Muscle layer of duodenum (tissue), 2 donors: Measurements from ENCODE around the gene KCNS1.

ENCODE experiments used
- H3K27ac ChIP-seq: one replicate; pipeline ENCODE4 v1.7.0; 2013; ENCODE audit warnings: mild to moderate bottlenecking, low read length
- H3K27me3 ChIP-seq: one replicate; pipeline ENCODE4 v1.7.0; 2013; ENCODE audit warnings: low read depth, mild to moderate bottlenecking, control low read depth, low read length
- H3K36me3 ChIP-seq, 2 donors: one replicate each; pipeline ENCODE4 v1.7.0; 2013; ENCODE audit warnings: low read length in 2 of 2, control low read depth in 1 of 2, mild to moderate bottlenecking in 1 of 2; ENCODE audit not compliant: insufficient read depth in 2 of 2, control insufficient read depth in 1 of 2
- H3K4me1 ChIP-seq, 2 donors: one replicate each; pipeline ENCODE4 v1.7.0; 2013; ENCODE audit warnings: low read length in 2 of 2, mild to moderate bottlenecking in 2 of 2, control low read depth in 1 of 2, moderate library complexity in 1 of 2; ENCODE audit not compliant: insufficient read depth in 2 of 2, control insufficient read depth in 1 of 2
- H3K4me3 ChIP-seq, 2 donors: one replicate each; pipeline ENCODE4 v1.7.0; 2013; ENCODE audit warnings: low read length in 2 of 2, low read depth in 1 of 2, mild to moderate bottlenecking in 1 of 2
- H3K9me3 ChIP-seq, 2 donors: one replicate each; pipeline ENCODE4 v1.7.0; 2013; ENCODE audit warnings: low read length in 2 of 2, control low read depth in 1 of 2, mild to moderate bottlenecking in 1 of 2; ENCODE audit not compliant: control insufficient read depth in 1 of 2
- donor health status: healthy.

Gene KCNS1

GRCh38 chr20:45090481-45090880, 10.4 kb downstream of the KCNS1 start:
- Histone ChIP-seq H3K27me3 (no peaks in the 10 kb centered on the region), H3K27ac (no peak overlapping the region), H3K4me1 (no peaks in the 10 kb centered on the region), H3K4me3 (no peak overlapping the region), H3K36me3 (peaks cover 0 to 6% of the 10 kb centered on the region in 2 donors), H3K9me3 (no peaks in the 10 kb centered on the region)

- Histone ChIP-seq H3K27me3 (no peaks in the 10 kb centered on the region), H3K4me1 (no peaks in the 10 kb centered on the region), H3K4me3 (no peak overlapping the region), H3K27ac (no peak overlapping the region), H3K36me3 (peaks cover 0 to 7% of the 10 kb centered on the region in 2 donors), H3K9me3 (no peaks in the 10 kb centered on the region)
Observed at GRCh38 chr20:45088247-45088646, 12.7 kb downstream of the KCNS1 start.

GRCh38 chr20:45087814-45088213, 13.1 kb downstream of the KCNS1 start:
- Histone ChIP-seq H3K27me3 (no peaks in the 10 kb centered on the region), H3K36me3 (peaks cover 0 to 9% of the 10 kb centered on the region in 2 donors), H3K27ac (no peak overlapping the region), H3K9me3 (peaks cover under 1 to 3% of the 10 kb centered on the region in 2 donors), H3K4me3 (no peak overlapping the region), H3K4me1 (no peaks in the 10 kb centered on the region)

- Histone ChIP-seq H3K36me3 (peaks cover 0 to 15% of the 10 kb centered on the region in 2 donors), H3K27me3 (no peaks in the 10 kb centered on the region), H3K27ac (no peak overlapping the region), H3K4me1 (no peaks in the 10 kb centered on the region), H3K9me3 (peaks cover 5 to 8% of the 10 kb centered on the region in 2 donors), H3K4me3 (no peak overlapping the region)
Observed at GRCh38 chr20:45087097-45087790, 13.7 kb downstream of the KCNS1 start.

- H3K27ac ChIP-seq: no peak overlapping the region
- no peak overlapping the region for H3K4me3 ChIP-seq
- peaks cover 5 to 8% of the 10 kb centered on the region in 2 donors for H3K9me3 ChIP-seq
- H3K4me1 ChIP-seq: no peaks in the 10 kb centered on the region
- no peaks in the 10 kb centered on the region for H3K27me3 ChIP-seq
- H3K36me3 ChIP-seq: peaks cover 0 to 27% of the 10 kb centered on the region in 2 donors
Observed at GRCh38 chr20:45085867-45086266, 15.1 kb downstream of the KCNS1 start.

GRCh38 chr20:45085289-45085688, 15.6 kb downstream of the KCNS1 start:
- Histone ChIP-seq H3K27me3 (no peaks in the 10 kb centered on the region), H3K27ac (no peak overlapping the region), H3K4me1 (no peaks in the 10 kb centered on the region), H3K9me3 (peaks cover 5 to 8% of the 10 kb centered on the region in 2 donors), H3K36me3 (peaks cover 0 to 32% of the 10 kb centered on the region in 2 donors), H3K4me3 (no peak overlapping the region)

GRCh38 chr20:45083127-45083526, 17.8 kb downstream of the KCNS1 start:
- H3K27me3 ChIP-seq: no peaks in the 10 kb centered on the region
- H3K36me3 ChIP-seq: peaks cover 6 to 39% of the 10 kb centered on the region in 2 donors
- H3K4me1 ChIP-seq: no peaks in the 10 kb centered on the region
- H3K4me3 ChIP-seq: no peak overlapping the region
- H3K27ac ChIP-seq: no peak overlapping the region
- peaks cover 5 to 8% of the 10 kb centered on the region in 2 donors for H3K9me3 ChIP-seq

GRCh38 chr20:45082468-45082867, 18.5 kb downstream of the KCNS1 start:
- Histone ChIP-seq H3K9me3 (peaks cover 5 to 8% of the 10 kb centered on the region in 2 donors), H3K4me3 (no peak overlapping the region), H3K4me1 (no peaks in the 10 kb centered on the region), H3K27ac (no peak overlapping the region), H3K36me3 (peaks cover 9 to 44% of the 10 kb centered on the region in 2 donors), H3K27me3 (no peaks in the 10 kb centered on the region)

GRCh38 chr20:45080867-45081624, 19.9 kb downstream of the KCNS1 start:
- no peaks in the 10 kb centered on the region for H3K4me1 ChIP-seq
- no peaks in the 10 kb centered on the region for H3K27me3 ChIP-seq
- H3K27ac ChIP-seq: no peak overlapping the region
- H3K9me3 ChIP-seq: peaks cover 5 to 8% of the 10 kb centered on the region in 2 donors
- peaks cover 9 to 58% of the 10 kb centered on the region in 2 donors for H3K36me3 ChIP-seq
- no peak overlapping the region for H3K4me3 ChIP-seq

GRCh38 chr20:45077559-45077958, 23.4 kb downstream of the KCNS1 start:
- H3K27ac ChIP-seq: no peak overlapping the region
- no peaks in the 10 kb centered on the region for H3K27me3 ChIP-seq
- peaks cover 22 to 60% of the 10 kb centered on the region in 2 donors for H3K36me3 ChIP-seq
- peaks cover 2% of the 10 kb centered on the region in 2 donors for H3K9me3 ChIP-seq
- no peaks in the 10 kb centered on the region for H3K4me1 ChIP-seq
- H3K4me3 ChIP-seq: no peak overlapping the region

GRCh38 chr20:45073221-45073620, 27.7 kb downstream of the KCNS1 start:
- Histone ChIP-seq H3K4me1 (no peaks in the 10 kb centered on the region), H3K36me3 (peaks cover 15 to 33% of the 10 kb centered on the region in 2 donors), H3K27me3 (no peaks in the 10 kb centered on the region), H3K27ac (no peak overlapping the region), H3K4me3 (no peak overlapping the region), H3K9me3 (no peaks in the 10 kb centered on the region)
